CD4-positive, CD25-positive, alpha-beta regulatory T cell (primary cell): ENCODE data around the gene FAM163A. TPM values are rescaled to one million over a fixed set of nuclear protein-coding genes. Genes with fewer than 3 reads are reported as not detected.
A peak's percentile ranks its signal among the peaks of the same experiment; 100 is the strongest.
"Not testable (repeated sequence)": the region's sequence is repeated elsewhere in the genome, so short reads cannot be mapped to it uniquely, and the experiment has no call there.

ENCODE experiments used
- ATAC-seq, 2 donors: fragments of 150-1000 bp; cut with Tn5 transposase; one replicate each; pipeline ENCODE4 v1.10.0; 2021; ENCODE audit warnings: low read depth in 2 of 2, moderate number of reproducible peaks in 2 of 2, moderate library complexity in 1 of 2
- DNase-seq, 3 donors: peaks; one replicate each; pipeline versions ENCODE4 v3.0.0 to v3.0.0-alpha.2; 2012 to 2022; ENCODE audit warnings: mixed read lengths in 1 of 3
- H3K27ac ChIP-seq: one replicate; pipeline ENCODE4 v1.7.0; 2013; ENCODE audit warnings: mild to moderate bottlenecking, low read length; ENCODE audit not compliant: insufficient read depth, poor library complexity, severe bottlenecking
- H3K27me3 ChIP-seq: one replicate; pipeline ENCODE4 v1.7.0; 2013; ENCODE audit warnings: low read length; ENCODE audit not compliant: control insufficient read depth, insufficient read depth
- H3K36me3 ChIP-seq: one replicate; pipeline ENCODE4 v1.7.0; 2013; ENCODE audit warnings: mild to moderate bottlenecking, low read length, moderate library complexity; ENCODE audit not compliant: control insufficient read depth, insufficient read depth
- H3K4me1 ChIP-seq: 2 replicates; pipeline ENCODE4 v1.7.0; 2013; ENCODE audit warnings: mild to moderate bottlenecking, low read length; ENCODE audit not compliant: insufficient read depth, control insufficient read depth, poor library complexity, severe bottlenecking
- H3K4me3 ChIP-seq: one replicate; pipeline ENCODE4 v1.7.0; 2013; ENCODE audit warnings: low read depth, mild to moderate bottlenecking, low read length, moderate library complexity
- H3K9me3 ChIP-seq, 2 experiments: 1 replicate in 1 of 2; 2 replicates in 1 of 2; pipeline ENCODE4 v1.7.0; 2013; ENCODE audit warnings: low read length in 2 of 2, mild to moderate bottlenecking in 1 of 2, moderate library complexity in 1 of 2; ENCODE audit not compliant: control insufficient read depth in 2 of 2
- H3K27ac Mint-ChIP-seq, 3 donors: one replicate each; pipeline ENCODE4 v1.8.0; 2020 to 2022; ENCODE audit warnings: mild to moderate bottlenecking in 3 of 3, mixed read lengths in 3 of 3, moderate library complexity in 2 of 3
- H3K27me3 Mint-ChIP-seq: one replicate; pipeline ENCODE4 v1.8.0; 2022; ENCODE audit warnings: mild to moderate bottlenecking, mixed read lengths
- H3K36me3 Mint-ChIP-seq: one replicate; pipeline ENCODE4 v1.8.0; 2020; ENCODE audit warnings: mixed read lengths
- H3K4me1 Mint-ChIP-seq, 4 donors: one replicate each; pipeline ENCODE4 v1.8.0; 2020 to 2022; ENCODE audit warnings: mixed read lengths in 4 of 4, mild to moderate bottlenecking in 1 of 4
- H3K4me3 Mint-ChIP-seq, 4 donors: one replicate each; pipeline ENCODE4 v1.8.0; 2020 to 2022; ENCODE audit warnings: mild to moderate bottlenecking in 4 of 4, mixed read lengths in 4 of 4, moderate library complexity in 3 of 4
- H3K9me3 Mint-ChIP-seq, 7 donors: one replicate each; pipeline ENCODE4 v1.8.0; 2020 to 2022; ENCODE audit warnings: mixed read lengths in 7 of 7, mild to moderate bottlenecking in 3 of 7, moderate library complexity in 2 of 7
- polyA plus RNA-seq, 4 donors: library from polyadenylated mRNA; unstranded; fragments of 300-500 nt; fragmentation: Illumina TruSeq; gene quantifications; one replicate each; pipeline ENCODE4 v1.2.3, GENCODE V29; 2021
- total RNA-seq: library from RNA; stranded (reverse); gene quantifications from one replicate; pipeline ENCODE4 v1.2.3, GENCODE V29; 2022

FAM163A gene
- total and polyA plus RNA-seq, 5 donors from 2014 or later: 0.13 TPM; not detected in 4

- Histone ChIP-seq H3K27me3 (no peaks in the 10 kb centered on the region), H3K4me3 (no peak overlapping the region), H3K9me3 (no peaks in the 10 kb centered on the region), H3K36me3 (peaks cover 47% of the 10 kb centered on the region), H3K4me1 (no peaks in the 10 kb centered on the region), H3K27ac (no peak overlapping the region)
- DNase-seq (no peak), ATAC-seq (no peak)
- no peaks in the 10 kb centered on the region for H3K27me3 Mint-ChIP-seq
- H3K4me3 Mint-ChIP-seq: no peak overlapping the region
- H3K4me1 Mint-ChIP-seq: peaks cover 2 to 7% (median 4%) of the 10 kb centered on the region in 4 donors
- no peaks in the 10 kb centered on the region for H3K9me3 Mint-ChIP-seq
- peaks cover 32% of the 10 kb centered on the region for H3K36me3 Mint-ChIP-seq
- H3K27ac Mint-ChIP-seq: peak overlapping the region in 1 of 3 donors; percentile 3
Observed at GRCh38 chr1:179848233-179848632, 105.1 kb downstream of the FAM163A start.

GRCh38 chr1:179853102-179853501 lies 110.0 kb downstream of the FAM163A start:
- H3K4me3 Mint-ChIP-seq: no peak overlapping the region

GRCh38 chr1:179855831-179856230 lies 112.7 kb downstream of the FAM163A start:
- H3K27ac ChIP-seq, H3K9me3 ChIP-seq, H3K4me3 ChIP-seq, H3K27me3 ChIP-seq, H3K9me3 Mint-ChIP-seq, H3K4me1 ChIP-seq, H3K27ac Mint-ChIP-seq, ATAC-seq, H3K27me3 Mint-ChIP-seq, H3K4me1 Mint-ChIP-seq, H3K4me3 Mint-ChIP-seq, DNase-seq: not testable (repeated sequence)
- H3K36me3 Mint-ChIP-seq: peaks cover 23% of the 10 kb centered on the region
- peaks cover 22% of the 10 kb centered on the region for H3K36me3 ChIP-seq

More at GRCh38 chr1:179853102-179853501, 110.0 kb downstream of the FAM163A start:
- DNase-seq (no peak), ATAC-seq (no peak)
- Mint-ChIP-seq H3K36me3 (peaks cover 28% of the 10 kb centered on the region), H3K4me1 (peaks cover 0 to 4% (median 3%) of the 10 kb centered on the region in 4 donors), H3K9me3 (no peaks in the 10 kb centered on the region), H3K27ac (no peak overlapping the region), H3K27me3 (no peaks in the 10 kb centered on the region)
- H3K9me3 ChIP-seq: no peaks in the 10 kb centered on the region
- H3K36me3 ChIP-seq: peaks cover 35% of the 10 kb centered on the region
- H3K4me1 ChIP-seq: no peaks in the 10 kb centered on the region
- no peaks in the 10 kb centered on the region for H3K27me3 ChIP-seq
- no peak overlapping the region for H3K27ac ChIP-seq
- H3K4me3 ChIP-seq: no peak overlapping the region

- no peaks in the 10 kb centered on the region for H3K27me3 Mint-ChIP-seq
- no peak overlapping the region for H3K27ac ChIP-seq
- H3K4me1 ChIP-seq: no peaks in the 10 kb centered on the region
- no peak overlapping the region for H3K4me3 Mint-ChIP-seq
- H3K9me3 Mint-ChIP-seq: no peaks in the 10 kb centered on the region
- H3K4me1 Mint-ChIP-seq: peaks cover 0 to 10% (median 5%) of the 10 kb centered on the region in 4 donors
- H3K36me3 ChIP-seq: peaks cover 19% of the 10 kb centered on the region
- H3K4me3 ChIP-seq: no peak overlapping the region
- ATAC-seq (no peak), DNase-seq (no peak)
- peaks cover 19% of the 10 kb centered on the region for H3K36me3 Mint-ChIP-seq
- no peaks in the 10 kb centered on the region for H3K27me3 ChIP-seq
- no peak overlapping the region for H3K27ac Mint-ChIP-seq
- no peaks in the 10 kb centered on the region for H3K9me3 ChIP-seq
Observed at GRCh38 chr1:179856296-179856695, 113.2 kb downstream of the FAM163A start.

- no peaks in the 10 kb centered on the region for H3K9me3 Mint-ChIP-seq
- peaks cover 19% of the 10 kb centered on the region for H3K36me3 Mint-ChIP-seq
- Histone ChIP-seq H3K27ac (no peak overlapping the region), H3K4me3 (no peak overlapping the region), H3K4me1 (no peaks in the 10 kb centered on the region), H3K36me3 (peaks cover 13% of the 10 kb centered on the region), H3K27me3 (no peaks in the 10 kb centered on the region), H3K9me3 (no peaks in the 10 kb centered on the region)
- peaks cover under 1 to 10% (median 5%) of the 10 kb centered on the region in 4 donors for H3K4me1 Mint-ChIP-seq
- H3K27ac Mint-ChIP-seq: peak overlapping the region in 2 of 3 donors; percentile 32 to 44
- no peaks in the 10 kb centered on the region for H3K27me3 Mint-ChIP-seq
- DNase-seq (no peak), ATAC-seq (no peak)
- no peak overlapping the region for H3K4me3 Mint-ChIP-seq
Observed at GRCh38 chr1:179857009-179857408, 113.9 kb downstream of the FAM163A start.

- H3K27me3 Mint-ChIP-seq: no peaks in the 10 kb centered on the region
- H3K36me3 Mint-ChIP-seq: peaks cover 40% of the 10 kb centered on the region
- Histone ChIP-seq H3K27ac (no peak overlapping the region), H3K9me3 (no peaks in the 10 kb centered on the region), H3K4me1 (no peaks in the 10 kb centered on the region), H3K27me3 (no peaks in the 10 kb centered on the region), H3K36me3 (peaks cover 25% of the 10 kb centered on the region), H3K4me3 (no peak overlapping the region)
- no peaks in the 10 kb centered on the region for H3K9me3 Mint-ChIP-seq
- H3K27ac Mint-ChIP-seq: no peak overlapping the region
- no peak overlapping the region for H3K4me3 Mint-ChIP-seq
- H3K4me1 Mint-ChIP-seq: peaks cover 0 to 19% (median 5%) of the 10 kb centered on the region in 4 donors
- no peak for DNase-seq
- ATAC-seq: no peak
Observed at GRCh38 chr1:179860652-179861051, 117.6 kb downstream of the FAM163A start.

GRCh38 chr1:179865377-179865776 lies 122.3 kb downstream of the FAM163A start:
- H3K36me3 ChIP-seq: peaks cover 33% of the 10 kb centered on the region
- Mint-ChIP-seq H3K4me3 (no peak overlapping the region), H3K4me1 (peaks cover 7 to 31% (median 9%) of the 10 kb centered on the region in 4 donors), H3K36me3 (peaks cover 41% of the 10 kb centered on the region), H3K9me3 (no peaks in the 10 kb centered on the region), H3K27ac (no peak overlapping the region), H3K27me3 (no peaks in the 10 kb centered on the region)
- ATAC-seq (no peak), DNase-seq (no peak)
- H3K27ac ChIP-seq: no peak overlapping the region
- no peak overlapping the region for H3K4me3 ChIP-seq
- H3K27me3 ChIP-seq: no peaks in the 10 kb centered on the region
- no peaks in the 10 kb centered on the region for H3K4me1 ChIP-seq
- no peaks in the 10 kb centered on the region for H3K9me3 ChIP-seq
